Measurements from ENCODE around the gene AFF3.

AFF3 gene

DNA sequence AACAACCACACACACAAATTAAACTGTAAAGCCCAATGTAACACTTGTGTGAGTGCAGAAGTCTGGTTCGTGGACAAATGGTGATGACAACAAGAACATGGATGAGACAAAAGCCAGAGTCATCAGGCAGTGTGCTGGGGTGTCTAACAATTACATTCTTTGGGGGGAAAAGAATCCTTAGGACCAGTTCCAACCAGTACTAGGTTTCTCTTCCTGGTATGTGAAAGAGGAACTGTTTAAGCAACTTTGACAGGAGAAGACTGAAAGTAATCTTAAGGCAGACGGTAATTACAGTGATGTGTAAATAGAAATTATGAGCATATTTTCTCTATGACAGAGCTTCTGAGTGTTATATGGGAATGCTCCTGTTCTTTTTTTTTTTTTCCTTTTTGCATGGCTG lies 133.4 kb downstream of the AFF3 start:
- no peak for DNase-seq (ENCODE audit: low read depth)

DNA sequence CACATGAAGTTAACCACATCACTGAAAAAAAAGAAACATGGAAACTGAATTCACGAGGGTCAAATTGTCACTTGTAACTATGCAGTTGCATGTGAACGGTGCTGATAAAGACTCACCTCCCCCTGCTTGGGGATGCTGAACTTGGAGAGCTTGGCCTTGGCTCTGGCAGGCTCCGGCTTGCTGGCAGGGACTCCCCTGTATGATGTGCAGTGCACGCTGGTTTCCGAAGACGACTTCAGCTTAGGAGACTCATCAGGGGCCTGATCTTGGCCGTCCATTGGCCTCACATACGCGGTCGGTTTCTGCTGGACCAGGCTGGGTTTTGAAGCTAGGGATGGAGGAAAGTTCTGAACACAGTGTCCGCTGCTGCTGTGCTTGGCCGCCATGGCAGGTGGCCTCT lies 135.9 kb downstream of the AFF3 start:
- no peak for DNase-seq (ENCODE audit: low read depth)

DNA sequence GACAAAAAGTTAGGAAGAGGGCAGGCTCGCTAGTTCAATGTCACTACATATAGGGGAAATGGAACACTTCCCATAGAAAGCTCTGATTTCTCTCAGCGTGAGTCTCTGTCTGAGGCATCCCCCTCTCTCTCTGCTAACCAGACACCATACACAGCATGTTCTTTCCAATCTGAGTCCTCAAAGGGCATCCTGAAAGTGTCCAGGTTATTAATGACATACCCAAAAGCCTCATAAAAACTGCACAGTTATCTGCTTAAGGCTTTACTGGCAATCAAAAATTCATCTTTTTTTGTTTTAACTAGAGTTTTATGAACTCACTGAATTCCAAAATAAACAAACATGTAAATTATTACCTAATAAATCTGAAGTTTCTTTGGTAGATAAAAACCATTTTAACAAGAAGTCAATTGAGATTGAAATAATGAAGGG lies 137.4 kb downstream of the AFF3 start:
- no peak for DNase-seq (ENCODE audit: low read depth)

DNA sequence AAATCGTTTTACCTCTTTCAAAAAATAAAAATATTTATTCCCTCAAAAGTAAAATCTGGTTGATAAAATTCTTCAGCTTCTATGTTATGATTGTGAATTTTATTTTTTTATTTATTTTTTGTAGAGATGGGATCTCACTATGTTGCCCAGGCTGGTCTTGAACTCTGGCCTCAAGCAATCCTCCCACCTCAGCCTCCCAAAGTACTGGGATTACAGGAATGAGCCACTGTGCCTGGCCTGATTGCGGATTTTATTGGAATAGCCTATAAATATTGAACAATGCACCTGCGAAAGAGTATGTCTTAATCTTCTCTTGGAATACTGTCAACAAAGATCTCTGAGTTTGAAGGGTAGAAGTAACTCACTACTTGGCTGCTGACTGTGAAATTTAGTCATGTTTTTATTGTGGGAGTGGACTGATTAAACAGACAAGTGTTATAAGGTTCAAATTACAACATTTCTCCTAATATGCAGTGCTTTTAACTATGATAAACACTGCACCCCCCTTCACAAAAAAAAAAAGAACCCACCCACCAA lies 138.0 kb downstream of the AFF3 start:
- no peak for DNase-seq (ENCODE audit: low read depth)

DNA sequence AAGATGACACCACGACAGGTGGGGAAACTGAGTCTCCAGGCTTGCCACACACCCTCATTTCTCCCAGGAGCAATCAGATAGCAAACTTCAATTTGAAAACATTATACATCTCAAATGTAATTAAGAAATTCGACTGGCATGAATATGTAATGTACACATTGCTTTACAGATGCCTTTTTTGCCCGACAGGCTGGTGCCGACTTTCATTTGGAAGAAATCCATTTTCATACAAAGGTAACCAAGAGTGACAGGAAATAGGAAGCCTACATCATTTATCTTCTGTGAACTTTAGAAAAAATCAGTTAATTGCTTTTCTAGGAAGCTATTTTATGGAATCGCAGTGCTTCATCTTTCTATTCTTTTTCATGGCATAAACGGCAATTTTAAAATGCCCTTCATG lies 140.3 kb downstream of the AFF3 start:
- no peak for DNase-seq (ENCODE audit: low read depth)

DNA sequence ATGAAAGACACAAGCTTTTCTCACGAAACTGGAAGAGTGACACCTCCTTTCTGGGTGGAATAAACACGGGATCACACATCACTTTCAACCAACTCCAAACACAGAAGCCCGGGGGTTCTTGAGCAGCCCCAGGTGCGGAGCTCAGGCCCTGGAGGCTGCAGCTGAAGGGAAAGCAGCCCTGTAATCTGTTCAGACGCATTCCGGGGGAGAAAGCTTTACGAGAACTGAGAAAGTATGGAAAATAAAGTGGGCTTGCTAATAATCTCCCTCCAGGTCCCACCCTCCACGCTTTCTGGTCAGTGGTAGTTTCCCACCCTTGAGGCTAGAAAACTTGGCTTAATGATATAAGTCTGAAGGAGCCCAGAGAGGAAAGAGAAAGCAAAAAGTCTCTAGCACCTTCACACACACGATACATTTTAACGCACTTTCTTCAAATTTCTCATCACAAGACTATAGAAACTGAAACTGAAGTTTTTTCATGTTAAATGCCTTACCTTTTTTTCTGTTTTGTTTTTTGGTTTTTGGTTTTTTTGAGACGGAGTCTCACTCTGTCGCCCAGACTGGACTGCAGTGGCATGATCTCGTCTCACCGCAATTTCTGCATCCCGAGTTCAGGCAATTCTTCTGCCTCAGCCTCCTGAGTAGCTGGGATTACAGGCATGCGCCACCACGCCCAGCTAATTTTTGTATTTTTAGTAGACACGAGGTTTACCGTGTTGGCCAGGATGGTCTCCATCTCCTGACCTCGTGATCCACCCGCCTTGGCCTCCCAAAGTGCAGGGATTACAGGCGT lies 141.3 kb downstream of the AFF3 start:
- no peak for DNase-seq (ENCODE audit: low read depth)

DNA sequence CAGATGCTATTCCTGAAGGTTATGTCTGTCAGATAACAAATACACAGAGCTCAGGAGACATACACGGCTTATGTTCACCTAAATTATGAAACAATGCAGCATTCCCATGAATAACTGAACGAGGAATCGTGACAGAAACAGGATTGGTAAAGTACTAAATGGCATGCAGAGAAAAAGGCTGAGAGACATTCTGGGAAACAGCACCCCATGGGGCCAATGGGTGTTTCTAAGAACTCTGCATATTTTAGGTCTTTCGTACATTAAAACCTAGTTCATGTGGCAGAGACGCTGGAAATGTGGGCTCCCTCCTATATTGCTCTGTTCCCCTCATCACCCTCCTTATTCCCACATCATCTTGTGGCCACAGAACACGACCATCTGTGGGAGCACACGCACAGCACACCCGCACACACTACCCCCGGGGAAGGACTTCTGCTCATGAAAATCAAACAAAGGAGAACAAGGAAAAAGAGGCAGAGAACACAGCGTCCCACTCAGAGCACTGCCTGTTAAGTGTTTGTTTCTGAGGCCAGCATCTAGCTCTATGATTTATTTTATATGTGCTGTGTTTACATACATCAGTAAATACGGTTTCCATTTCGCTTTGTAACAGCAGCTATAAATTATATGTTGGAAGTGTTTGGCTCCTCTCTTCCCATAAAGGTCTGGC lies 143.6 kb downstream of the AFF3 start:
- no peak for DNase-seq (ENCODE audit: low read depth)

DNA sequence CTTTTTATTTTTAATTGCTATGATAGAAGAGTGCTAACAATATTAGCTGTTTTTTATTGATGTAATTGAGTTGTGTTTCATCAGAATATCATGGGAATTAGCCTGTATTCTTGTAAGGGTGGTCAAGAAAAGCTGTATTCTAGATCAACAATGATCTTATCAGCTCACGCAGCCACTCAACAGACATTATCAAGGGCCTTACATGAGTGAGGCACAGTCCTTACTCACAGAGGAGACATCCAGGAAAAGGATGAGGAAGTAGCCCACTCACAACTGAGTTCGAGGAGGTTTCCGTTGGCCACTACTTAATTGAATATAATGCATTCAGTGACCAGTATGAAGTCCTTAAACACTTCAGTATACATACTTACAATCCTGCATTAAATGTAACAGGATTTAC lies 152.5 kb downstream of the AFF3 start:
- DNase-seq (ENCODE audit: low read depth): no peak

DNA sequence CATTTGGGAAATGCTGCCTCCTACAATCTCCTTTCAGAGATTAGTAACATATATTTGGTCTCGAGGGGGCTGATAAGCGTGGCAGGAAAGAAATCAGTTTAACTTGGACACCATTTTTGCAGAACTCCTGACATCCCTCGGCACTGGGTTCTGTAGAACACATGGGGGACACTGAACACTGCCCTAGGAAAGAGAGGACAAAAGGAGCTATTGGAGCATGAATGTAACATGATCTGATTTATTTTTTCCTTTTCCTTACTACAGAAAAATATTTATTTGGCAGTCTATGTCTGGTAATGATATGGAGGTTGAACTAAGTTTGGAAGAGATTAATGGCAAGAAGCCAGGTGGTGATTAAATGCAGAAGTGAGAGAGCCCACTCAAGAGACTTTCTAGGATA lies 153.8 kb downstream of the AFF3 start:
- DNase-seq (ENCODE audit: low read depth): no peak

DNA sequence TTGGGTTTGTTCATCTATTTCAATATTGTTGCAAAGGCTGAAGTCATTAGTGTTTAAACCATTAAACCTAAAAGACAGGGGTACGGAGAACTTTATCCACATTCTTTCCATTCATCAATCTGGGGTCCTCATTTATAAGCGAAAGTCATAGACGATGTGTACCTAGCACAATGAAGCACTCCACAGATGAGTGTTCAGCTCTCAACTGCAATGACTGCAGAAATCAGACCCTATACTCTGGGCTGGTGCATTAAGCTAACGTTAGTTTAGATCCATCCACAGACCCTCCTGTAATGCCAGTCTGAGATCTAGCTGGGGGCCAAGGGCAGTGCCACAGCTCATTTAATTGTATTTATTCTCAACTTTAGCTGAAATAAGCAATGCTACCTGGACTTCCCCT lies 155.2 kb downstream of the AFF3 start:
- DNase-seq (ENCODE audit: low read depth): no peak

DNA sequence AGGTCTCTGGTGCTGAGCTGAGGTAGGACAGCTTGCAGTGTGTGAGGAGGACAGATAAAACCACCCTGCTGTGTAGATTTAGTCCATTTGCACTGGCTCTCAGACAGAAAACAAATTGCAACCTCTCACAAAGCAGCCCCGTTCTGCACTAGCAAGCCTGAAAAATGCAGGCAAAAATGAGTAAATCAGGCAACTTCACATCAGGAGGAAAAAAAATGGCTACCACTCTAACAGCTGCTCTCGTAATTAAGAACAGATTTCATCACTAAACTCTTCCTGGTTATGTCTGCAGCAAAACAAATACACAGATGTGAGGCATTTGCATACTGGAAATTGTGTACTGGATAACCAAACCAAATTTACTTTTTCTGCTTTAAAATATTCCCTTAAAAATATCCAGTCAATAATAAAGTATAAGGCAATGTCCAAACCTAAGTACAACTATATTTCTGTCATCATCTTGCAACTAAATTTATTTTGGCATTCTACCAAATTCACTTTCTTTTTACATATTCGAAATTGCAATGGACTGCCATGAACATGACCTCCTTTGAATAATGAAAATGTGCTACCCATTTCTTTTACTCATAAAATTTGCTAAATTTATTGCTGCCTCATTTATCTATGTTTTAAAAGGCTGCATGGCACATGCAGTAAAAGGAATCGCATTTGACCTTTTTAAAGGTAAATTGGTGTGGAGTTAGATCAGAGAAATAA lies 157.4 kb downstream of the AFF3 start:
- DNase-seq (ENCODE audit: low read depth): no peak

DNA sequence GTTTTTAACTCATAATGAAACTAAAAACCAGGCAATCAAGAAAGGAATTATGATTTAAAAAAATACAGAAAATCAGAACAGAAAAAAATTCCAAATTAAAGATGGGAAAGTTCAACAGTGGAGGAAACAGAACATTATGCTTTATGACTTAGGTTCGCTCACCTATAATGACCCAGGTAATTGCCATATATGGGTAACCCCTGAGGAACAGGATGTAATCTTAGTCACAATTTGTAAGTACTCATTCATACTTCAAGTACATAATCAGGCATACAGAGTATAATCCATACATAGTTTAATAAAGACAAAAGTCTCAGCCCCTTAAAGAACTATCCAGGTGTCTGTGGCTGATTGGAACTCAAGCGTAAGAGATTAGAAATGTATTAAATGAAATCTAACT lies 159.6 kb downstream of the AFF3 start:
- DNase-seq (ENCODE audit: low read depth): no peak

DNA sequence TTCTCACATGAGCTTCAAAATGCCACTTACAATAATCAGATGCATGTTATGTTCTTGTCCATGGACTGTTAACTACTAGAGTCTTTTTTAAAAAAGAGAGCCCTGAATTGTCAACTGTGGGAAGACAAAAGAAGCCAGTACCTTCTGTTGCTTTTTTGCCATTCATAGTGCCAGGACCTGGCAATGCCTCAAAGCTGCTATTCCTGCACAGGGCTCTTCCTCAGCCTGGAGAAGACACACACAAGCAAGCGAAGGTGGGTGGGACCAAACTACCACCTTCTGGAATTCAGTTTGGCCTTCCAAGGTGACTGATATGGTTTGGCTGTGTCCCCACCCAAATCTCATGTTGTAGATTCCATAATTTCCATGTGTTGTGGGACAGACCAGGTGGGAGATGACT lies 160.6 kb downstream of the AFF3 start:
- no peak for DNase-seq (ENCODE audit: low read depth)

DNA sequence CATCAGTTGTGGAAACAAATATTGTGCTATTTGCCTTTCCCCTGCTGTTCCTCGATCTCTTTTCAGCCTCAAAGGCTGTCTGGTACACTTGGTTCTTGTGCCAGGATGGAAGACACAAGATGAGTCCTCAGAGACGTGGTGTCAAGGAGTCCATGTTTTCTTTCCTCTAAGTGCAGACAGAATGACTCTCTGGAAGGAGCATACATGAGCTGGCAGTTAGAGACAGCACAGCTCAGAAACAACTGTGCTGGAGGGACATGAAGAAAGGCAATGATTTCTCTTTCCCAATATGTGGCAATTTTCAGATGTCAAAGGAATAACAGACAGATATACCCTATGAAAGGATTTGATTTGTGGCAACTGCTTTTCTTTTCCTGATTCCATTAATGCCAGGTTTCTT lies 162.2 kb downstream of the AFF3 start:
- DNase-seq (ENCODE audit: low read depth): no peak

DNA sequence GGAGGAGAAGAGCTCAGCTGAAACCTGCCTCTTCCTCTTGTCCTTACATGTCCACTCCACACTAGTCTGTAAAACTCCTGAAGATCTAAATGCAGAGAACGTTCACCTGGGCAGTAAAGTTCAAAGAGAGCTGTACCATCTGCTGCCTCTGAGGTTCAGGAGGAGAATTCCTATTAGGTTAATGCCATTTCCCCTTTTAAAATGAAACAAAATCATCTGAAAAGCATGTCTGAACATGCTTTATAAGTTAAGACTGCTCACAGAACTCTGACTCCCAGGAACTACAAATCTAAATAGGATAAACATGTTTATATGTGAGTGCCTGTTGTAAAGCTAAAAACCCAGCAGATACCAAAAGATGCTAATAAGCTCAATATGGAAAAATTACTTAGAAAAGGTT lies 164.4 kb downstream of the AFF3 start:
- DNase-seq (ENCODE audit: low read depth): no peak

DNA sequence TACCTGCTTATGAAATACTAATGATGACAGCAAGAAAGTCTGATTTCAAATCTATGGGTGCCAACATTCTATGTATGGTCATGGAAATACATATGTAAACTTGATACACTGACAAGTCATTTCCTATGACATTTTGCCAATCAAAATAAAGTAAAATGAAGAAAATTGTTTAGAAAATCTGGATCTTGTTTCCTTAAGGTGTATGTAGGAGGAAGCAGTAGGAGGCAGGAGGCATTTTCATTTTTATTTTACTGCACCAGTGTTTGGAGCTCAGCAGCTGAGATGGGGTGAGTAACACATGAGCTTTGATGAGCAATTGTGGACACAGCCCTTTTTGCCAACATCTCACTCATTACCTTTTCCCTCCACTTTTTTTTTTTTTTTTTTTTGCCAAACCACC lies 167.0 kb downstream of the AFF3 start:
- peak; percentile 15 for DNase-seq (ENCODE audit: low read depth)

DNA sequence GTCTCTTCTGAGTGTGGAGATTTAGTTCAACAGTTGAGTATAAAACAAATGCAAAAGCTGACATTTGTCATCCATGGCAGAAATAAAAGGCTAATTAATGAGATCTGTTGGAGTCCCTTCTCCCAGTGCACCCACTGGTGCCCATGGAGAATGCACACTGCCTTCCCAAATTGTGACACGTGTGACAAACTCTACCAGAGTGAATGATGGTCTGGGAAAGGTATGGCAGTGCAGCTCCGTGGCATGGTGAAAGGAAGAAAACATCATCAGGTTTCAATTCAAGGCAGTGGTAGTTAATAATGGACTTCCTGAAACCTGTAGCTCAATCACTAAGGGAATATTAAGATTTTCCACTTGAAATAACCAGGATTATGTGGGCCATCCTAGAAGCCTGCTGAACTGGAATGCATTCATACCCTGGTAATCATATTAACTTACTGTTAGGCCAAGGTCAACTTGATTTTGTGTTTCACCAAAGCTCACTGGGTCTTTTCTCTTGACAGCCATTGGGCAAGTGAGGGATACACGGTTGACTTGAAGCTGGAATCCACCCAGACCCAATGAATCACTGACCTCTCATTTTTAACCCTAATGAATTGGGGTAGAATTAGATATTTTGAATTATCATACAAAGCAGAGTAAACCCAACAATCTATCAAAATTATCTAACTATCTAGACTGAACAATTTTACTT lies 167.6 kb downstream of the AFF3 start:
- no peak for DNase-seq (ENCODE audit: low read depth)

DNA sequence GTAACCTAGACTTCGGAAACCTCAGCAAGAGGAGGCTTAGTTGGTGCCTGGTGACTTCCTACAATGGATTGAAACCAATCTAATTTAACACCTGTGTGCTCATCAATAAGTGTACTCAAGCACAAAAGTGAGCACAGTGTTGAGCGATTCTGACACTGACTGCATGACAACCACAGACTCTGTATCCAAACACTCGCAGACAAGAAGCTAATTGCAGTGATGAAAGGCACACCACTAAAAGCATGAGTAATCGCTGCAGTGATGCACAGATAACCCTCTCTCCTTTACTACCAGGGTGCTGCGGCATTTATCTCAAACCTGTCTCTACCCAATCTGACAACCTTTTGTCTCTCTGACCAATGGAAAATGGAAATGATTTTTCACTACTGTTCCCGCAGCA lies 168.1 kb downstream of the AFF3 start:
- DNase-seq (ENCODE audit: low read depth): no peak

DNA sequence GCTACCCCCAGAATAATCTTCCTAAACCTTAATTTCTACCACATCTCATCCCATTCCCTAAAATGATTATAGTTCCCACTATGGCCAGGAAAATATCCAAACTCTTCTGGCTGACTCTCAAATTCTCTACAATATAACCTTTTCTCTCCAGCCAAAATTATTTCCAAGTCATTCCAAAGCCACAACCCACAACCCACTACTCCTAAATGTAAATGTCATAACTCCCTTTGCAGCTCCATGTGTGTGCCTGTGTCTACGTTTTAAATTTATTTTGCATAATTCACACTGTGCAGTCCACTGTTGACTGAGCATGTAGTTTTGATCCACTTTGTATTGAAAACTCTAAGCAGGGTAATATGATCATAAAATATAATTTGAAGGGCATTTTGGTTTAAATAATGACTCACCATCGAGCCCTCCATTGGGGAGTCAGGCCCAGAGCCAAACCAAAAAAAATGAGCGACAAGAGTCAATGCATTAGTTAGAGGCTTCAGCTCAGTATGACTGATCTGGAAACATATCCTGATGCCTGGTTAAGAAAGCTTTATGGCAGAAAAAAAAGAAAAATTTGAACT lies 171.0 kb downstream of the AFF3 start:
- no peak for DNase-seq (ENCODE audit: low read depth)

DNA sequence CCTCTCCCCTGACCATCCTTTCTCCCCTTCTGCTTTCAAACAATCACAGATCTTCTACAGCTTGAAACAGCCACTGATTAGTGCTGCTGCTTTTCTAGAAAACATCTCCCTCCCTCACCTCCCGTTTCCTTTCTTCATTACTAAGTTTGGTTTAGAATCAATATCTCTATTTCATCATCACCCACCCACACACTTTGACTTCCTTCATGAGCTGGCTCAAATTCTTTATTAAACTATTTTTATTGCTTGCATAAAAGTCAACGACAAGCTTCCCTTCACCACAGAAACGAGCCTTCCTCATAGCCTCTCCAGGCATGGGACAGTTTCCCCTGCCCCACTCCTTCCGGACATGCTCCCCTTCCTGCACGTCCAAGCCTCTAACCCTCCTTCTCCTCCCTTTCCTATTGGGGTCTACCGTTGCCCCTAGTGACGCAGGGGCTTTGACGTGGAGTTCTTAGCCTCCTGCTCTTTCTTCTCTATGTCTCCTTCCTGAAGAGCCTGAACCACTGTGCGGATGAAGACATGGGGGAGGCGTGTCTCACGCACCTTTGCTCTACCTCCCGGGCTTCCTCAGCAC lies 172.0 kb downstream of the AFF3 start:
- DNase-seq (ENCODE audit: low read depth): no peak

DNA sequence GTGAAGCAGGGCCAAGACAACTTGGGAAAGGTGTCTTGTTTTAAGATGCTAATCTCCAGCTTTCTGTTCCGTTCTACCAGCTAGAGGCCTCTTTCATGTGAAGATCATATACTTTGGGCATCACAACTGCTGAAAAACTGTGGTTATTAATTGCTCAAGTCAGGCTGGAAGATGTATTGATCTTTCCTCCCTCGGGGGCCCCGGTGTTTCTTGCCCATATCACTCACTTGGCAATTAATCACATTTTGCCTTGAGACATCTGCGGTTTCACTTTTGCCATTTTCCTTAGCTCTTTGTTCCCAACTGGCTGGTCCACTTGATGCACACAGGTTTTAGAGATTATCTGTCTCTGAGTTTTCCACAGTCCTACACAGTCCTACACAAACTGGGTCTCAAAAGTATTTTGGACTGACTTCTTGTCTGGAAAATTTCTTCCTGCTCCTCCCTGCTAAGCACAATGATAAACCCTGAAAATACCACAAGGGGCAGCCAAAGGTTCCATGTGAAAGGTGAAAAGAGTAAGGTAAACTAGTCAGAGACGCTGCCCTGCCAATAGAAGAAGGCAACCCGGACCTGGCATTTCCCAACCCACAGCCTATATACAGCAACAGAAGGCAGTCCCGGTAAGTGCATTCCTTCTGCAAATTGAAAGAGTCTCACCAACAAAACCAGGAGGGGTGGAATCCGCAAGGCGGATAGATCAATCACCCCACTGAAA lies 181.0 kb downstream of the AFF3 start:
- no peak for DNase-seq (ENCODE audit: low read depth)
